ENCODE measurements around the gene SPTBN5.

SPTBN5 gene

DNA sequence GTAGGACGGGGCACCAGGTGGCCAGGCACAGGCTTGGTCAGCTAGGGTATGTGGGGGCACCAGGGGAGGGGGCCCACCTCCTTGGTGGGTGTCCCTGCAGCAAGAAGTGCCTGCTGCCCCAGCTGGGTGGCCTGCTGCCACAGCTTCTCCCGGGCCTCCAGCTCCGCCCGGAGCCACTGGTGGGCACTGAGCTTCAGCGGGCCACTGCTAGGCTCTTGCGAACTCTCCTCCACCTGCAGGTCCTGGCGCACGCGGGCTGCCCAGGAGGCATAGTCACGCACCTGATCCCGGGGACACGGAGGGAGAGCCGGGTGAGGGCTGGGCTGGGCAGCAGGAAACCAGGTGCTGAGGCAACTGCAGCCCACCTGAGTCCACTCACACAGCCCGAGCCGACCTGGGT lies 25.5 kb downstream of the SPTBN5 start:
- TF ChIP-seq EZH2 (IDR thresholded peaks at IDR 0.05; ENCODE audit: borderline replicate concordance, low read length), result no peak
- TF ChIP-seq, protein P1, sequence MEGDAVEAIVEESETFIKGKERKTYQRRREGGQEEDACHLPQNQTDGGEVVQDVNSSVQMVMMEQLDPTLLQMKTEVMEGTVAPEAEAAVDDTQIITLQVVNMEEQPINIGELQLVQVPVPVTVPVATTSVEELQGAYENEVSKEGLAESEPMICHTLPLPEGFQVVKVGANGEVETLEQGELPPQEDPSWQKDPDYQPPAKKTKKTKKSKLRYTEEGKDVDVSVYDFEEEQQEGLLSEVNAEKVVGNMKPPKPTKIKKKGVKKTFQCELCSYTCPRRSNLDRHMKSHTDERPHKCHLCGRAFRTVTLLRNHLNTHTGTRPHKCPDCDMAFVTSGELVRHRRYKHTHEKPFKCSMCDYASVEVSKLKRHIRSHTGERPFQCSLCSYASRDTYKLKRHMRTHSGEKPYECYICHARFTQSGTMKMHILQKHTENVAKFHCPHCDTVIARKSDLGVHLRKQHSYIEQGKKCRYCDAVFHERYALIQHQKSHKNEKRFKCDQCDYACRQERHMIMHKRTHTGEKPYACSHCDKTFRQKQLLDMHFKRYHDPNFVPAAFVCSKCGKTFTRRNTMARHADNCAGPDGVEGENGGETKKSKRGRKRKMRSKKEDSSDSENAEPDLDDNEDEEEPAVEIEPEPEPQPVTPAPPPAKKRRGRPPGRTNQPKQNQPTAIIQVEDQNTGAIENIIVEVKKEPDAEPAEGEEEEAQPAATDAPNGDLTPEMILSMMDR (IDR thresholded peaks at IDR 0.05; ENCODE audit: low read length), result no peak
- H3K27me3 ChIP-seq (ENCODE audit: insufficient read depth, low read length), result peaks cover 3% of the 10 kb centered on the region; the same call in 1 of the 2 replicates
- H4K20me1 ChIP-seq (ENCODE audit: insufficient read depth, low read length), result no peaks in the 10 kb centered on the region
- H3K9me2 ChIP-seq (ENCODE audit: low read depth, low read length), result no peaks in the 10 kb centered on the region
- H3K9ac ChIP-seq (ENCODE audit: low read length), result no peak overlapping the region
- no peaks in the 10 kb centered on the region for H3K9me3 ChIP-seq (ENCODE audit: low read length)
- no peak overlapping the region for H3K4me3 ChIP-seq (ENCODE audit: low read depth, low read length, poor library complexity, severe bottlenecking)
- H2AFZ ChIP-seq (ENCODE audit: low read length), result no peak overlapping the region
- H3K36me3 ChIP-seq (ENCODE audit: insufficient read depth, low read length), result no peaks in the 10 kb centered on the region
- H3K4me2 ChIP-seq (ENCODE audit: low read length), result no peak overlapping the region
- no peaks in the 10 kb centered on the region for H3K79me2 ChIP-seq (ENCODE audit: insufficient read depth, low read length)
- no peaks in the 10 kb centered on the region for H3K4me1 ChIP-seq (ENCODE audit: insufficient read depth, low read length, severe bottlenecking)
- no peak overlapping the region for H3K27ac ChIP-seq (ENCODE audit: low read depth, low read length, poor library complexity, severe bottlenecking)
- no peaks in the 10 kb centered on the region for H3F3A ChIP-seq (ENCODE audit: insufficient read depth, low read length)

DNA sequence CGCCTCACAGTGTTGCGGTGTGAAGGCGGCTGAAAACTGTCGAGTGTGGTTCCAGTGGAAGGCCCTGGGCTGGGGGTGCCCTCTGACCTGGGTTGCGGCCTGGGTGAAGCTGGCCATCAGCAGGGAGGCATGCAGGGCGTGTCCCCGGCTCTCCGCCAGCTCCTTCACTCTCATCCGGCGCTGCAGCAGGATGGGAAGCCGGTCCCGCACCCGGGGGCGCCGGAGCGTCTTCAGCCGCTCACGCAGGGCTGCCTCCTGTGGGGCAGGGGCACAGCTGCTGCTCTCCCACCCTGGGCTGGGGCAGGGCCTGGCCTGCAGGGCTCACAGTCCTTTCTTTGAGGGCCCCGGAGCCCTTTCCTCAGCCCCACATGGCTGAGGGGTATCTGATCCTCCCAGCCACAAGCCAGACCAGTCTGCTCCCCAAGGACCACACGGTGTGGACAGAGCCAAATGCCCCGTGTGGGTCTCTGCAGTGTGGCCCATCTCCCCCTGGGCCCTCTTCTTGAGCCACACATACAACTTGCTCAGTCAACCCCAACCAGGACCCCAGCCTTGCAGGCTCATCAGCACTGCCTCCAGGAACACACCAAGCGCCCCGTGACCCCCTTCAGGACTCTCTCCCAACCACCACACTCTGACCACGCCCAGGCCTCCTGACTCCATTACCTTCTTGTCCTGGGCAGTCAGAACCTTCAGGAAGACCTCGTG lies 26.8 kb downstream of the SPTBN5 start:
- Histone ChIP-seq H3K4me1 (ENCODE audit: insufficient read depth, low read length, severe bottlenecking) (no peaks in the 10 kb centered on the region), H3K4me3 (ENCODE audit: low read depth, low read length, poor library complexity, severe bottlenecking) (no peak overlapping the region), H3F3A (ENCODE audit: insufficient read depth, low read length) (no peaks in the 10 kb centered on the region), H3K9me3 (ENCODE audit: low read length) (no peaks in the 10 kb centered on the region), H3K9ac (ENCODE audit: low read length) (no peak overlapping the region), H3K27me3 (ENCODE audit: insufficient read depth, low read length) (peaks cover 3% of the 10 kb centered on the region; the same call in 1 of the 2 replicates), H3K27ac (ENCODE audit: low read depth, low read length, poor library complexity, severe bottlenecking) (no peak overlapping the region), H3K36me3 (ENCODE audit: insufficient read depth, low read length) (no peaks in the 10 kb centered on the region), H4K20me1 (ENCODE audit: insufficient read depth, low read length) (no peaks in the 10 kb centered on the region), H3K79me2 (ENCODE audit: insufficient read depth, low read length) (no peaks in the 10 kb centered on the region), H2AFZ (ENCODE audit: low read length) (no peak overlapping the region), H3K4me2 (ENCODE audit: low read length) (no peak overlapping the region), H3K9me2 (ENCODE audit: low read depth, low read length) (no peaks in the 10 kb centered on the region)
- TF ChIP-seq, protein P1 (IDR thresholded peaks at IDR 0.05; ENCODE audit: low read length), result no peak
- TF ChIP-seq EZH2 (IDR thresholded peaks at IDR 0.05; ENCODE audit: borderline replicate concordance, low read length), result no peak

GRCh38 chr15:41866263-41866703 lies 27.6 kb downstream of the SPTBN5 start:
- no peak overlapping the region for H3K27ac ChIP-seq (ENCODE audit: low read depth, low read length, poor library complexity, severe bottlenecking)
- no peak overlapping the region for H3K4me2 ChIP-seq (ENCODE audit: low read length)
- H3K27me3 ChIP-seq (ENCODE audit: insufficient read depth, low read length), result peaks cover 8% of the 10 kb centered on the region; the same call in 1 of the 2 replicates
- H3F3A ChIP-seq (ENCODE audit: insufficient read depth, low read length), result no peaks in the 10 kb centered on the region
- no peaks in the 10 kb centered on the region for H3K79me2 ChIP-seq (ENCODE audit: insufficient read depth, low read length)
- no peaks in the 10 kb centered on the region for H3K9me3 ChIP-seq (ENCODE audit: low read length)
- no peak overlapping the region for H2AFZ ChIP-seq (ENCODE audit: low read length)
- no peaks in the 10 kb centered on the region for H4K20me1 ChIP-seq (ENCODE audit: insufficient read depth, low read length)
- H3K9ac ChIP-seq (ENCODE audit: low read length), result no peak overlapping the region
- no peaks in the 10 kb centered on the region for H3K9me2 ChIP-seq (ENCODE audit: low read depth, low read length)
- no peaks in the 10 kb centered on the region for H3K36me3 ChIP-seq (ENCODE audit: insufficient read depth, low read length)
- no peaks in the 10 kb centered on the region for H3K4me1 ChIP-seq (ENCODE audit: insufficient read depth, low read length, severe bottlenecking)
- H3K4me3 ChIP-seq (ENCODE audit: low read depth, low read length, poor library complexity, severe bottlenecking), result no peak overlapping the region
- TF ChIP-seq EZH2 (IDR thresholded peaks at IDR 0.05; ENCODE audit: borderline replicate concordance, low read length), result no peak
- TF ChIP-seq, protein P1 (IDR thresholded peaks at IDR 0.05; ENCODE audit: low read length), result no peak
